Mesenchymal stem cell (in vitro differentiated cells and primary cell): Measurements from ENCODE around the gene CEBPG.

Source experiments
- DNase-seq: peaks from one replicate; pipeline ENCODE4 v3.0.0-alpha.2; 2013
- H2AFZ ChIP-seq: one replicate; pipeline ENCODE4 v1.6.1; 2013; ENCODE audit warnings: low read depth, mild to moderate bottlenecking, control low read depth, inconsistent platforms, low read length, moderate library complexity
- H2AK5ac ChIP-seq: 2 replicates; pipeline ENCODE4 v1.6.1; 2013; ENCODE audit warnings: low read length, moderate library complexity, mild to moderate bottlenecking, inconsistent platforms; ENCODE audit not compliant: severe bottlenecking
- H2BK120ac ChIP-seq: one replicate; pipeline ENCODE4 v1.6.1; 2013; ENCODE audit warnings: low read depth, mild to moderate bottlenecking, inconsistent platforms, low read length, moderate library complexity
- H2BK12ac ChIP-seq, 2 experiments: one replicate each; pipeline ENCODE4 v1.6.1; 2013; ENCODE audit warnings: inconsistent platforms in 2 of 2, low read length in 2 of 2, mild to moderate bottlenecking in 2 of 2, moderate library complexity in 2 of 2, control low read depth in 1 of 2
- H2BK15ac ChIP-seq: one replicate; pipeline ENCODE4 v1.6.1; 2013; ENCODE audit warnings: mild to moderate bottlenecking, low read depth, inconsistent platforms; ENCODE audit not compliant: poor library complexity, severe bottlenecking
- H2BK5ac ChIP-seq: 2 replicates; pipeline ENCODE4 v1.6.1; 2013; ENCODE audit warnings: low read depth, mild to moderate bottlenecking, low read length, control low read depth, inconsistent platforms; ENCODE audit not compliant: poor library complexity, severe bottlenecking
- H3K14ac ChIP-seq, 2 experiments: one replicate each; pipeline ENCODE4 v1.6.1; 2013; ENCODE audit warnings: inconsistent platforms in 2 of 2, low read length in 2 of 2, control low read depth in 1 of 2, mild to moderate bottlenecking in 1 of 2, moderate library complexity in 1 of 2
- H3K18ac ChIP-seq, 2 experiments: one replicate each; pipeline ENCODE4 v1.6.1; 2013; ENCODE audit warnings: inconsistent platforms in 2 of 2, low read length in 2 of 2, control low read depth in 1 of 2, low read depth in 1 of 2, mild to moderate bottlenecking in 1 of 2
- H3K23ac ChIP-seq, 2 experiments: one replicate each; pipeline ENCODE4 v1.6.1; 2013; ENCODE audit warnings: inconsistent platforms in 2 of 2, low read length in 2 of 2, mild to moderate bottlenecking in 2 of 2, moderate library complexity in 2 of 2, control low read depth in 1 of 2
- H3K27ac ChIP-seq: 2 replicates; pipeline ENCODE4 v1.5.1; 2013; ENCODE audit warnings: mild to moderate bottlenecking, moderate library complexity, low read length, control low read depth, inconsistent platforms; ENCODE audit not compliant: poor library complexity, severe bottlenecking
- H3K27me3 ChIP-seq, 2 experiments: 2 replicates each; pipeline versions ENCODE4 v1.6.1 to v1.7.0; 2013; ENCODE audit warnings: low read length in 2 of 2, mild to moderate bottlenecking in 2 of 2, moderate library complexity in 2 of 2, control low read depth in 1 of 2, inconsistent platforms in 1 of 2; ENCODE audit not compliant: control insufficient read depth in 1 of 2, insufficient read depth in 1 of 2
- H3K36me3 ChIP-seq, 2 experiments: 2 replicates each; pipeline versions ENCODE4 v1.6.1 to v1.7.0; 2013; ENCODE audit warnings: low read length in 2 of 2, control low read depth in 1 of 2, inconsistent platforms in 1 of 2, low read depth in 1 of 2, mild to moderate bottlenecking in 1 of 2; ENCODE audit not compliant: insufficient read depth in 2 of 2, control insufficient read depth in 1 of 2
- H3K4ac ChIP-seq, 2 experiments: one replicate each; pipeline ENCODE4 v1.6.1; 2013; ENCODE audit warnings: inconsistent platforms in 2 of 2, low read length in 2 of 2, mild to moderate bottlenecking in 2 of 2, moderate library complexity in 2 of 2, control low read depth in 1 of 2, low read depth in 1 of 2
- H3K4me1 ChIP-seq: 2 replicates; pipeline ENCODE4 v1.6.1; 2013; ENCODE audit warnings: low read depth, low read length, control low read depth; ENCODE audit not compliant: control insufficient read depth, insufficient read depth
- H3K4me2 ChIP-seq: 2 replicates; pipeline ENCODE4 v1.6.1; 2013; ENCODE audit warnings: low read length, mild to moderate bottlenecking, inconsistent platforms; ENCODE audit not compliant: poor library complexity, severe bottlenecking
- H3K4me3 ChIP-seq, 2 experiments: 2 replicates each; pipeline versions ENCODE4 v1.5.1 to v1.7.0; 2013; ENCODE audit warnings: low read length in 2 of 2, mild to moderate bottlenecking in 2 of 2, control low read depth in 1 of 2, low read depth in 1 of 2; ENCODE audit not compliant: insufficient read depth in 1 of 2
- H3K79me1 ChIP-seq: replicated peaks from 2 replicates; pipeline ENCODE4 v1.6.1; 2013; ENCODE audit warnings: mild to moderate bottlenecking, control low read depth, low read length, inconsistent platforms; ENCODE audit not compliant: poor library complexity, severe bottlenecking
- H3K9ac ChIP-seq: 2 replicates; pipeline ENCODE4 v1.7.0; 2013; ENCODE audit warnings: mild to moderate bottlenecking, low read length, moderate library complexity
- H3K9me3 ChIP-seq: 2 replicates; pipeline ENCODE4 v1.7.0; 2013; ENCODE audit warnings: mild to moderate bottlenecking, low read length; ENCODE audit not compliant: control insufficient read depth
- H4K8ac ChIP-seq: one replicate; pipeline ENCODE4 v1.6.1; 2013; ENCODE audit warnings: inconsistent platforms, mild to moderate bottlenecking, low read length, moderate library complexity
- H4K91ac ChIP-seq: one replicate; pipeline ENCODE4 v1.6.1; 2013; ENCODE audit warnings: mild to moderate bottlenecking, low read length, inconsistent platforms
- WGBS: methylation state at CpG from one replicate; pipeline ENCODE4 v1.1.7; 2013; ENCODE audit warnings: mixed read lengths; 5-methylcytosine and 5-hydroxymethylcytosine counted together

The CEBPG gene

DNA sequence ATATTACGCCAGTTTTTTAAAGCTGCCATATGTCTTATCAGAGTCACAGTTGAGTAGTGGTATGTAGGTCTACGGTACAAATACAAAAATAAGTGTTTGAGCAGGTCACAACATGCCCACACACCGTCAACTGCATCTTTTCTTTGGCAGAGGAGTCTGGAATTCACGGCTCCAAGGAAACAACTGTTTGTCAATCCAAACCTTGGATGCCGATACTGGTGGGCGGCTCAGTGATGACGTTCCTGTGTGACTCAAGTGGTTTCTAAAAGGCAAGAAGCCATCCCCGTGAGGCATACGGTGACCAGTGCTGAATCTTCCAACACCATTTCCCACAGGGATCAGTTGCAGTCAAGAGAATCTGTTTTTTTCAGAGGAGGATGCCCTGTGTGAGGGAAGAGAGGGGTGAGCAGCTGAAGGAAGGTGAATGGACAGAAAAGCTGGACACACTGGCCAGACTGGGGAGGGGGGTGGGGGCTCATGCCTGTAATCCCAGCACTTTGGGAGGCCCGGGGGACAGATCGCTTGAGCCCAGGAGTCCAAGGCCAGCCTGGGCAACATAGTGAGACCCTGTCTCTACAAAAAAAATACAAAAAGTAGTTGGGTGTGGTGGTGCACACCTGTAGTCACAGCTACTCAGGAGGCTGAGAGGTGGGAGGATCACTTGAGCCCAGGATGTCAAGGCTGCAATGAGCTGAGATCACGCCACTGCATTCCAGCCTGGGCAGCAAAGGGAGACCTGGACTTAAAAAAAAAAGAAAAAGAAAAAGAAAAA lies 22.8 kb upstream of the CEBPG start:
- Histone ChIP-seq H4K91ac (no peak overlapping the region), H3K27ac (no peak overlapping the region), H2BK120ac (no peak overlapping the region), H3K9me3 (peaks cover 6% of the 10 kb centered on the region), H3K36me3 (no peaks in the 10 kb centered on the region), H2AFZ (no peak overlapping the region), H2BK5ac (no peak overlapping the region), H3K23ac (no peak overlapping the region), H3K18ac (no peak overlapping the region), H2BK12ac (no peak overlapping the region), H2AK5ac (no peak overlapping the region), H4K8ac (no peak overlapping the region), H3K14ac (no peak overlapping the region), H3K79me1 (no peaks in the 10 kb centered on the region), H3K4me2 (no peak overlapping the region), H3K27me3 (peaks cover 3 to 27% of the 10 kb centered on the region in 2 experiments), H3K4ac (no peak overlapping the region), H2BK15ac (no peak overlapping the region), H3K4me3 (peak overlapping the region in 1 of 2 experiments; percentile 35), H3K9ac (peak overlapping the region; percentile 21), H3K4me1 (no peaks in the 10 kb centered on the region)
- DNase-seq: no peak
- 81% methylated on average over 12 of the region's 12 CpGs for WGBS

DNA sequence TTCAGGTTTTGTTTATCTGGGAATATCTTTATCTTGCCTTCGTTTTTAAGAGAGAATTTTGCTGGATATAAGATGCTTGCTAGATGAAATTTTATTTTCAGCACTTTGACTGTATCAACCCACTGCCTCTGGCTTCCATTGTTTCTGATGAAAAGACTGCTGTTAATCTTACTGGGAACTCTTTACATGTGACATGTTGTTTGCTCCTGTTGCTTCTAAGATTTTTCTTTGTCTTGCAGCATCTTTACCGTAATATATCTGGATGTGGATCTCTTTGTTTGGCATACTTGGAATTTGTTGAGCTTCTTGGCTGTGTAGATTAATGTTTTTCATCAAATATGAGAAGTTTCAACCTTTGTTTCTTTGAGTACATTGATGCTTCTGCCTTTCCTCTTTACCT lies 18.0 kb upstream of the CEBPG start:
- H3K4me2 ChIP-seq: no peak overlapping the region
- H3K14ac ChIP-seq: no peak overlapping the region
- peaks cover 7 to 16% of the 10 kb centered on the region in 2 experiments for H3K27me3 ChIP-seq
- H2AFZ ChIP-seq: no peak overlapping the region
- no peaks in the 10 kb centered on the region for H3K4me1 ChIP-seq
- 82% methylated on average over 1 of the region's 2 CpGs for WGBS
- H3K4ac ChIP-seq: no peak overlapping the region
- no peak overlapping the region for H4K91ac ChIP-seq
- no peak overlapping the region for H3K18ac ChIP-seq
- H3K27ac ChIP-seq: no peak overlapping the region
- no peak overlapping the region for H2BK12ac ChIP-seq
- no peak overlapping the region for H3K9ac ChIP-seq
- H3K23ac ChIP-seq: no peak overlapping the region
- no peak overlapping the region for H2AK5ac ChIP-seq
- H3K79me1 ChIP-seq: no peaks in the 10 kb centered on the region
- H3K36me3 ChIP-seq: no peaks in the 10 kb centered on the region
- H4K8ac ChIP-seq: no peak overlapping the region
- DNase-seq: no peak
- H2BK120ac ChIP-seq: no peak overlapping the region
- H2BK15ac ChIP-seq: no peak overlapping the region
- no peak overlapping the region for H3K4me3 ChIP-seq
- peaks cover 12% of the 10 kb centered on the region for H3K9me3 ChIP-seq
- no peak overlapping the region for H2BK5ac ChIP-seq

DNA sequence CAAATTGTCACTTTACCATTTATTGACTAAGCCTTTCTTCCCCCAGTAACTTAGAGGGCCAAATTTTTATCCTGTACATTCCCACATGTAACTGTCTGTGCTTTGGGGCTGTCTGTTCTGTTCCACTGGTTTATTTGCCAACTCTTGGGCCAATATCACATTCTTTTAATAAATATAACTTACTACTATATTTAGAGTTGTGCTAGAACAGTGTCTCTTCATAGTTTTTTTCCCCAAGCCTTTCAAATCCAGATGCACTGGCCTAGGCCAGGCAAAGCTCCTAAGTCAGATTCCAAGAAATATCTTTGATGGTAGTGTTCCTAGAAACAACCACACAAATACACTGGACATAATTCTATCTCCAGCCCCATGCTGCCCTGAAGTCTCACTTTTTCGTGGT lies 16.0 kb upstream of the CEBPG start:
- Histone ChIP-seq H2BK5ac (no peak overlapping the region), H3K4me3 (no peak overlapping the region), H3K27ac (no peak overlapping the region), H4K91ac (no peak overlapping the region), H2BK120ac (no peak overlapping the region), H3K27me3 (peaks cover 21 to 26% of the 10 kb centered on the region in 2 experiments), H4K8ac (no peak overlapping the region), H3K9me3 (peaks cover 12% of the 10 kb centered on the region), H3K9ac (no peak overlapping the region), H3K4me2 (no peak overlapping the region), H2BK12ac (no peak overlapping the region), H3K14ac (no peak overlapping the region), H3K36me3 (no peaks in the 10 kb centered on the region), H3K79me1 (no peaks in the 10 kb centered on the region), H3K4me1 (no peaks in the 10 kb centered on the region), H2AFZ (no peak overlapping the region), H3K18ac (no peak overlapping the region), H2BK15ac (no peak overlapping the region), H2AK5ac (no peak overlapping the region), H3K4ac (no peak overlapping the region), H3K23ac (no peak overlapping the region)
- WGBS: 33% methylated on average over 1 of the region's 1 CpG
- DNase-seq: no peak

DNA sequence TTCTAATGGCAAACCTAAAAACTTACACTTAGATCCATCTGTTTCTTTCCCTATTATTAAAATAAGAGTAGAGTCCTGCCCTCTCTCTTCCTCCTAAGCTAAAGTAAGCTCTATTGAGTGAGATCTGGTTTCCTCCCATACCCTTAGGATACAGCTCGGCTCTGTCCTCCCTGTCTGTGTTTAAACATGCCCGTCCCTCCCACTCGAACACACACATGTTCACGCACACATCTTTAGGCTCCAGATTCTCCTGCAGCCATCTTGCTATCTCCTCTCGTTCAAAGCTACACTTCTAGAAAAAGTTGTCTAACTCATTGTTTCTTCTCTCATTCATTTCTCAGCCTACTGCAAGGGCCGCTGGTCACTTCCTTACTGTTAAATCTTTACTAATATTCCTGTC lies 15.1 kb upstream of the CEBPG start:
- H3K27me3 ChIP-seq: peaks cover 29 to 34% of the 10 kb centered on the region in 2 experiments
- no peak overlapping the region for H4K8ac ChIP-seq
- no peak overlapping the region for H2AK5ac ChIP-seq
- H3K9me3 ChIP-seq: peaks cover 12% of the 10 kb centered on the region
- H3K4me3 ChIP-seq: no peak overlapping the region
- WGBS: 89% methylated on average over 6 of the region's 6 CpGs
- H3K4me2 ChIP-seq: no peak overlapping the region
- DNase-seq: no peak
- H3K4me1 ChIP-seq: no peaks in the 10 kb centered on the region
- no peak overlapping the region for H2AFZ ChIP-seq
- H2BK120ac ChIP-seq: no peak overlapping the region
- H3K18ac ChIP-seq: no peak overlapping the region
- H3K79me1 ChIP-seq: no peaks in the 10 kb centered on the region
- no peak overlapping the region for H3K27ac ChIP-seq
- no peak overlapping the region for H3K4ac ChIP-seq
- no peak overlapping the region for H4K91ac ChIP-seq
- H2BK12ac ChIP-seq: no peak overlapping the region
- no peaks in the 10 kb centered on the region for H3K36me3 ChIP-seq
- no peak overlapping the region for H2BK5ac ChIP-seq
- H3K14ac ChIP-seq: no peak overlapping the region
- H3K9ac ChIP-seq: no peak overlapping the region
- no peak overlapping the region for H3K23ac ChIP-seq
- no peak overlapping the region for H2BK15ac ChIP-seq
